ENCODE measurements around the gene APOBEC3B. TPM values are rescaled to one million over a fixed set of nuclear protein-coding genes. Genes with fewer than 3 reads are reported as not detected.
"Not testable (repeated sequence)": the region's sequence is repeated elsewhere in the genome, so short reads cannot be mapped to it uniquely, and the experiment has no call there.

Gene APOBEC3B
- polyA plus RNA-seq, 6 donors from 2014 or later = 0.44 to 1.5 (median 0.56) TPM; not detected in 1

DNA sequence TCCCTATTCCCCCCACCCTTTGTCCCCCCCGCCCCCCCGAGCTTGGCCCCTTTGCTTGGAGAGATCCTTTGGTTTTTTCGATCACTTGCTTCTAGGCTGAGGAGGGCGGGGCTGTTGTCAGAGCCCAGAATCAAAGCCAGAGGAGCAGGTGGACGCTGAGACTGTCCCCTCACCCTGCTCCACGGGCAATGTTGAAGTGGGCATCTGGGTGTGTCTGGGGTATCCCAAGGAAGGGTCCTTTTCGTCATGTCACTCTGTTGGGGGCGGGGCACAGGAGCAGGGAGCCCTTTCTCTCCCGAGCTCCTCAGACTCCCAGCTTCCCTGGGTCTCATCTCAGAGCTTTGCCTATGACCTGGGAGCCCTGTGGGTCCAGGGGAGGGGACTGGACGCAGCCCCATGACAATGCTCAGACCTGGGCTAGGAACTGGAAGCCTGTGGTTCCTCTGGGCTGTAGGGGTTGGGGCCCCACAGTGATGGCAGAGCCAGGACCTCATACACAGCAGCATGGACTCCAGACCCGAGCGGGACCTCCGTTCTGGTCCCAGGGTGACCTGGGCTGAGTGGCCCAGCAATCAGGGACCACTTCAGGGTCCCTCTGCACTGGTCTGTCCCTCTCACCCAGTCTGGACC, 27.6 kb upstream of the APOBEC3B start:
- ATAC-seq (ENCODE audit: low read depth in 2 of 2) = no peak
- no peaks in the 10 kb centered on the region for H3K36me3 Mint-ChIP-seq
- no peak for DNase-seq
- no peak overlapping the region for H3K4me3 Mint-ChIP-seq
- H3K4me1 Mint-ChIP-seq = peaks cover 2 to 7% (median 7%) of the 10 kb centered on the region in 3 donors
- no peak overlapping the region for H3K27ac Mint-ChIP-seq
- peaks cover 4 to 40% (median 30%) of the 10 kb centered on the region in 3 donors for H3K27me3 Mint-ChIP-seq
- no peaks in the 10 kb centered on the region for H3K9me3 Mint-ChIP-seq

- no peaks in the 10 kb centered on the region for H3K36me3 Mint-ChIP-seq
- H3K27ac Mint-ChIP-seq = peak overlapping the region in 1 of 6 donors; percentile 33
- peaks cover 2 to 7% (median 7%) of the 10 kb centered on the region in 3 donors for H3K4me1 Mint-ChIP-seq
- ATAC-seq (ENCODE audit: low read depth in 2 of 2) (no peak), DNase-seq (no peak)
- H3K4me3 Mint-ChIP-seq = peak overlapping the region in 1 of 8 donors; percentile 42
- H3K9me3 Mint-ChIP-seq = no peaks in the 10 kb centered on the region
- H3K27me3 Mint-ChIP-seq = peaks cover 4 to 32% (median 23%) of the 10 kb centered on the region in 3 donors
These were observed 26.8 kb upstream of the APOBEC3B start for GRCh38 chr22:38955250-38955905.

GRCh38 chr22:38955926-38956325, 26.2 kb upstream of the APOBEC3B start:
- Mint-ChIP-seq H3K9me3 (no peaks in the 10 kb centered on the region), H3K27me3 (peaks cover 4 to 30% (median 19%) of the 10 kb centered on the region in 3 donors), H3K27ac (no peak overlapping the region), H3K4me1 (peaks cover 2 to 7% (median 7%) of the 10 kb centered on the region in 3 donors), H3K36me3 (no peaks in the 10 kb centered on the region), H3K4me3 (no peak overlapping the region)
- ATAC-seq (ENCODE audit: low read depth in 2 of 2) (no peak), DNase-seq (no peak)

- no peaks in the 10 kb centered on the region for H3K36me3 Mint-ChIP-seq
- peaks cover 4 to 30% (median 19%) of the 10 kb centered on the region in 3 donors for H3K27me3 Mint-ChIP-seq
- H3K27ac Mint-ChIP-seq = no peak overlapping the region
- ATAC-seq (ENCODE audit: low read depth in 2 of 2) = no peak
- H3K4me3 Mint-ChIP-seq = peak overlapping the region in 1 of 8 donors; percentile 25
- peaks cover 2 to 7% (median 7%) of the 10 kb centered on the region in 3 donors for H3K4me1 Mint-ChIP-seq
- H3K9me3 Mint-ChIP-seq = no peaks in the 10 kb centered on the region
- no peak for DNase-seq
These were observed 25.6 kb upstream of the APOBEC3B start for GRCh38 chr22:38956551-38956950.

GRCh38 chr22:38957046-38957770, 24.9 kb upstream of the APOBEC3B start, which contains the start of gene APOBEC3A:
Gene APOBEC3A (plus strand): TSS chr22:38957609. CDS start chr22:38957692, 83 bp downstream.
- H3K36me3 Mint-ChIP-seq = no peaks in the 10 kb centered on the region
- peak within 1 kb of the TSS in 3 of 6 donors; percentile 14 to 43 (median 20) for H3K27ac Mint-ChIP-seq
- peaks cover 4 to 29% (median 19%) of the 10 kb centered on the region in 3 donors for H3K27me3 Mint-ChIP-seq
- H3K4me1 Mint-ChIP-seq = peaks cover 2 to 7% (median 7%) of the 10 kb centered on the region in 3 donors
- ATAC-seq (ENCODE audit: low read depth in 2 of 2) (no peak), DNase-seq (no peak)
- H3K9me3 Mint-ChIP-seq = no peaks in the 10 kb centered on the region
- peak within 1 kb of the TSS in 1 of 8 donors; percentile 25 for H3K4me3 Mint-ChIP-seq

DNA sequence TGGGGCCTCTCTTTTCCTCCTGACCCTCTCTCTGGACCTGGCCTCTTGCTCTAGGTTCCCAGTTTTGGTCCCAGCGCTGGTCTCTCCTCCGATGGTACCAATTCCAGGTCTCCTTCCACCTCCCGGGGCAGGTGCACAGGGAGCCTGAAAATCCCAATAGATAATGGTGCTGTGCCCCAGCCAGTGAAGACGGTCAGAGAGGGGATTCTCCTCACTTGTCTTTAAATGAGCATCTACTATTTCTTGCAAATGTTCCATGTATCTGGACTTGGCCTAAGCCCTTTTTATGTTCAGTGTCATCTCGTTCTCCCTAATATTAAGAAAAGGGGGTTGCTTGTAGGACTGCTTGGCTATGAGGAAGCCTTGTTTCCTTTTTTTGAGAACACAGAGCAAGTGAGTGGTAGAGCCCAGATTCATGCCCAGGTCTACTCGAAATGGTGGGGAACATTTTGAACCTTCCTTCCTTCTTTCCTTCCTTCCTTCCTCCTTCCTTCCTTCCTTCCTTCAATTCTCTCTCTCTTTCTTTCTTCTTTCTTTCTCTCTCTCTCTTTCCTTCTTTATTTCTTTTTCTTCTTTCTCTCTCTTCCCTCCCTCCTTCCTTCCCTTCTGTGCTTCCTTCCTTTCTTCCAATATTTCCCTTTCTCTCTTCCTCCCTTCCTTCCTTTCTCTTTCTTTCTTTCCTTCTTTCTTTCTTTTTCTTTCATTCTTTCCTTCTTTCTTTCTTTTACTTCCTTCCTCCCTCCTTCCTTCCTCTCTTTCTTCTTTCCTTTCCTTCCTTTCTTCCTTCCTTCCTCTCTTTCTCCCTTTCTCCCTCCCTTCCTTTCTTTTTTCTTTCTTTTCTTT, 24.1 kb upstream of the APOBEC3B start:
- Mint-ChIP-seq H3K4me3 (no peak overlapping the region), H3K27me3 (peaks cover 4 to 22% (median 19%) of the 10 kb centered on the region in 3 donors), H3K4me1 (peaks cover 2 to 7% (median 7%) of the 10 kb centered on the region in 3 donors), H3K27ac (peak overlapping the region in 2 of 6 donors; percentile 43 to 96), H3K36me3 (no peaks in the 10 kb centered on the region), H3K9me3 (no peaks in the 10 kb centered on the region)
- ATAC-seq (ENCODE audit: low read depth in 2 of 2) = no peak
- DNase-seq = no peak

DNA sequence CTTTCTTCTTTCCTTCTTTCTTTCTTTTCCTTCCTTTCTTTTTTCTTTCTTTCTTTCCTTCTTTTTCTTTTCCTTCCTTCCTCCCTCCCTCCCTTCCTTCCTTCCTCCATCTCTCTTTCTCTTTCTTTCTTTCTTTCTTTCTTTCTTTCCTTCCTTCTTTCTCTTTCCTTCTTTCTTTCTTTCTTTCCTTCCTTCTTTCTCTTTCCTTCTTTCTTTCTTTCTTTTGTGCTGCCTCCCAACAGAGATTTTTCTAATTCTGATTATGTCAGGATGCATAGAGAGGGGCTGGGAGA, 23.6 kb upstream of the APOBEC3B start:
- H3K27me3 Mint-ChIP-seq = peaks cover 4 to 23% (median 19%) of the 10 kb centered on the region in 3 donors
- not testable (repeated sequence) for H3K36me3 Mint-ChIP-seq; H3K9me3 Mint-ChIP-seq; ATAC-seq (ENCODE audit: low read depth in 2 of 2); DNase-seq; H3K4me3 Mint-ChIP-seq; H3K4me1 Mint-ChIP-seq
- peak overlapping the region in 2 of 6 donors; percentile 82 to 96 for H3K27ac Mint-ChIP-seq

GRCh38 chr22:38959590-38959989, 22.6 kb upstream of the APOBEC3B start:
- no peak overlapping the region for H3K4me3 Mint-ChIP-seq
- H3K4me1 Mint-ChIP-seq = peaks cover 2 to 7% (median 7%) of the 10 kb centered on the region in 3 donors
- H3K36me3 Mint-ChIP-seq = no peaks in the 10 kb centered on the region
- peaks cover 9 to 29% (median 11%) of the 10 kb centered on the region in 3 donors for H3K27me3 Mint-ChIP-seq
- ATAC-seq (ENCODE audit: low read depth in 2 of 2) (no peak), DNase-seq (no peak)
- H3K27ac Mint-ChIP-seq = peak overlapping the region in 1 of 6 donors; percentile 47
- no peaks in the 10 kb centered on the region for H3K9me3 Mint-ChIP-seq

GRCh38 chr22:38960673-38961072, 21.5 kb upstream of the APOBEC3B start:
- not testable (repeated sequence) for DNase-seq; ATAC-seq (ENCODE audit: low read depth in 2 of 2); H3K9me3 Mint-ChIP-seq; H3K4me3 Mint-ChIP-seq; H3K27ac Mint-ChIP-seq; H3K4me1 Mint-ChIP-seq; H3K36me3 Mint-ChIP-seq
- peaks cover 8 to 23% (median 11%) of the 10 kb centered on the region in 3 donors for H3K27me3 Mint-ChIP-seq

DNA sequence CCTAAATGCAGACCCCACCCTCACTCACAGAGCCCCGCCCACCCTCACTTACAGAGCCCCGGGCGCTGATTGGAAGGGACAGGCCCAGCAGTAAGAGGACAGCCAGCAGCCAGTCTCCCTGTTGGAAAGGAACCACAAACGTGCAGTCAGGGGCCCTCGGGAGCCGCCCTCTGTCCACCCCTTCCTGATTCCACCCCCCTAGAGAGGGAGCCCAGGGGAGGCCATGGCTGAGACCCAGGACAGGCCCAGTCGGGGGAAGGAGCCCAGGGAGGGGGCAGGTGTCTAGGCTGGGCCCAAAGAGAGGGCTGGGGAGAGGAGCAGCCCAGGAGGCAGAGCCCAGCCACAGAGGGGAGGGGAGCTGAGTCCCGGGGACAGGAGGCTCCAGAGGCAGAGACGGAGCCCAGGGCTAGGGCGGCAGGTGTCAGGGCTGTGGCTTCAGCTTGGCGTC, 18.8 kb upstream of the APOBEC3B start:
- not testable (repeated sequence) for H3K36me3 Mint-ChIP-seq; ATAC-seq (ENCODE audit: low read depth in 2 of 2); DNase-seq; H3K4me3 Mint-ChIP-seq; H3K9me3 Mint-ChIP-seq; H3K27ac Mint-ChIP-seq
- H3K4me1 Mint-ChIP-seq = peaks cover 11 to 15% (median 12%) of the 10 kb centered on the region in 3 donors
- peaks cover 6 to 17% (median 12%) of the 10 kb centered on the region in 3 donors for H3K27me3 Mint-ChIP-seq

GRCh38 chr22:38963872-38964271, 18.3 kb upstream of the APOBEC3B start:
- Mint-ChIP-seq H3K4me3 (no peak overlapping the region), H3K36me3 (no peaks in the 10 kb centered on the region), H3K4me1 (peaks cover 7 to 13% (median 11%) of the 10 kb centered on the region in 3 donors), H3K9me3 (no peaks in the 10 kb centered on the region), H3K27ac (no peak overlapping the region), H3K27me3 (peaks cover 6 to 12% (median 7%) of the 10 kb centered on the region in 3 donors)
- no peak for ATAC-seq (ENCODE audit: low read depth in 2 of 2)
- DNase-seq = no peak

GRCh38 chr22:38964306-38964705, 17.8 kb upstream of the APOBEC3B start:
- Mint-ChIP-seq H3K4me1 (peaks cover 6 to 13% (median 11%) of the 10 kb centered on the region in 3 donors), H3K36me3 (no peaks in the 10 kb centered on the region), H3K4me3 (no peak overlapping the region), H3K27ac (no peak overlapping the region), H3K9me3 (no peaks in the 10 kb centered on the region), H3K27me3 (peaks cover 4 to 16% (median 6%) of the 10 kb centered on the region in 3 donors)
- ATAC-seq (ENCODE audit: low read depth in 2 of 2) = no peak
- no peak for DNase-seq

GRCh38 chr22:38964989-38965388, 17.2 kb upstream of the APOBEC3B start:
- peaks cover 6 to 13% (median 11%) of the 10 kb centered on the region in 3 donors for H3K4me1 Mint-ChIP-seq
- H3K27ac Mint-ChIP-seq = no peak overlapping the region
- no peak for DNase-seq
- peaks cover 4 to 19% (median 6%) of the 10 kb centered on the region in 3 donors for H3K27me3 Mint-ChIP-seq
- H3K9me3 Mint-ChIP-seq = no peaks in the 10 kb centered on the region
- H3K4me3 Mint-ChIP-seq = no peak overlapping the region
- no peak for ATAC-seq (ENCODE audit: low read depth in 2 of 2)
- H3K36me3 Mint-ChIP-seq = no peaks in the 10 kb centered on the region
